ENCODE results near the gene SDK2. TPM values are rescaled to one million over a fixed set of nuclear protein-coding genes. Genes with fewer than 3 reads are reported as not detected.

SDK2 gene
- polyA plus RNA-seq, 1 of the 3 experiments (the other 2 are of a cell fraction): 0.02 TPM

DNA sequence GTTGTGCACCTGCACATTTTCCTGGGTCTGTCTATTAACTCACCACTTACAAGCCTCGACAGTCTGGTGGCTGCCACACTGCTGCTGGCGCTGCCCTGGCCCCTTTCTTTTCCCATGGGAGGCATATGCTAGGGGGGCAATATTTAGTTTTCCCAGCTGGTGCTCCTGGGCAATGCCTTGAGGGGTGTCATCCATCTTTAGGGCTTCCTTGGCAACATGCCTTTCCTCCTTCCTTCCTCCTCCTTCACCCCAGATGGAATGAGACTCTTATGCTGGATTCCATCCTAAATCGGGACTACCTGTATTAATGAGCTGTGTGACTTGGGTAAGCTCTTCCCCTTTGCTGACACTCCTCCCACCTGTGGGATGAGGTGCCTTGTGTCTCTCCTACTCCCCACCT, 267.6 kb downstream of the SDK2 start:
- Histone ChIP-seq H3K9me2 (no peaks in the 10 kb centered on the region), H3K9ac (no peak overlapping the region), H3K27ac (ENCODE audit: low read depth in 2 of 2, low read length in 1 of 2) (no peak overlapping the region), H2AFZ (ENCODE audit: low read depth) (no peak overlapping the region), H3K9me3 (no peaks in the 10 kb centered on the region), H3K4me3 (ENCODE audit: low read depth in 2 of 2, low read length in 1 of 2) (no peak overlapping the region), H3K27me3 (ENCODE audit: insufficient read depth) (0 out of 2 replicates have a peak, but pooled peaks cover 14% of the 10 kb centered on the region), H3K79me2 (ENCODE audit: insufficient read depth) (no peaks in the 10 kb centered on the region), H3K4me1 (ENCODE audit: control insufficient read depth in 1 of 2, insufficient read depth in 2 of 2, low read depth in 1 of 2, low read length in 1 of 2) (no peaks in the 10 kb centered on the region), H4K20me1 (ENCODE audit: insufficient read depth) (no peaks in the 10 kb centered on the region), H3F3A (replicated peaks; ENCODE audit: insufficient read depth) (no peaks in the 10 kb centered on the region), H3K36me3 (replicated peaks in 1 of 2; ENCODE audit: control insufficient read depth in 1 of 2, insufficient read depth in 2 of 2, low read length in 1 of 2) (no peaks in the 10 kb centered on the region), H3K4me2 (no peak overlapping the region)
- WGBS (ENCODE audit: low lambda C conversion rate): 80% methylated on average over 3 of the region's 3 CpGs
- ChIA-PET CTCF (interaction anchor here (0.6 to 20.6 kb wide), 5 partner anchors 11 to 835 kb away, joined by 3 to 691 read pairs (median 3); partner anchors contain the start of gene CPSF4L), POLR2A (no interaction called here)
- no peak for DNase-seq
- TF ChIP-seq, protein P1, sequence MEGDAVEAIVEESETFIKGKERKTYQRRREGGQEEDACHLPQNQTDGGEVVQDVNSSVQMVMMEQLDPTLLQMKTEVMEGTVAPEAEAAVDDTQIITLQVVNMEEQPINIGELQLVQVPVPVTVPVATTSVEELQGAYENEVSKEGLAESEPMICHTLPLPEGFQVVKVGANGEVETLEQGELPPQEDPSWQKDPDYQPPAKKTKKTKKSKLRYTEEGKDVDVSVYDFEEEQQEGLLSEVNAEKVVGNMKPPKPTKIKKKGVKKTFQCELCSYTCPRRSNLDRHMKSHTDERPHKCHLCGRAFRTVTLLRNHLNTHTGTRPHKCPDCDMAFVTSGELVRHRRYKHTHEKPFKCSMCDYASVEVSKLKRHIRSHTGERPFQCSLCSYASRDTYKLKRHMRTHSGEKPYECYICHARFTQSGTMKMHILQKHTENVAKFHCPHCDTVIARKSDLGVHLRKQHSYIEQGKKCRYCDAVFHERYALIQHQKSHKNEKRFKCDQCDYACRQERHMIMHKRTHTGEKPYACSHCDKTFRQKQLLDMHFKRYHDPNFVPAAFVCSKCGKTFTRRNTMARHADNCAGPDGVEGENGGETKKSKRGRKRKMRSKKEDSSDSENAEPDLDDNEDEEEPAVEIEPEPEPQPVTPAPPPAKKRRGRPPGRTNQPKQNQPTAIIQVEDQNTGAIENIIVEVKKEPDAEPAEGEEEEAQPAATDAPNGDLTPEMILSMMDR (IDR thresholded peaks at IDR 0.05): no peak
- TF ChIP-seq ELF1 (IDR thresholded peaks at IDR 0.05) (no peak), RXRA (IDR thresholded peaks at IDR 0.05; ENCODE audit: borderline replicate concordance, low read depth) (no peak), REST (IDR thresholded peaks at IDR 0.05; ENCODE audit: low read depth, low read length) (no peak), SIN3A (IDR thresholded peaks at IDR 0.05; ENCODE audit: borderline replicate concordance, low read depth, low read length) (no peak), IRF3 (IDR thresholded peaks at IDR 0.05; ENCODE audit: low read depth, low read length) (no peak)

DNA sequence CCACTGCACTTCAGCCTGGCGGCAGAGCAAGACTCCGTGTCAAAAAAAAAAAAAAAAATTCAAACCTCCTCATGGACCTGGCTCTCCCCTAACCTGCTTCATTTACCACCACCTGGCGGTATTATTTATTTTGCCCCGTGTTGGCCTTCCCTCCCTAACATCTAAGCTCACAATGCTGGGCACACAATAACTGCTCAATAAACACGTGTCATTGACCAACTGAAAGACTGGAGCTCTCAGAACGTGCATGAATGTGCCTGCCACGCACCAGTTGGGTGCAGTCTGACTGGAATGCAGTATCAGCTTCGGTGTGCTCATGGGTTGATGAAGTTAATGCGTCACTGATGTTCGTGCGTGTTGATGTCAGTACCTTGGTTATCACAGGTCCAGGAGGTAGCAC, 268.1 kb downstream of the SDK2 start:
- no peak overlapping the region for H3K27ac ChIP-seq (ENCODE audit: low read depth in 2 of 2, low read length in 1 of 2)
- H3F3A ChIP-seq (replicated peaks; ENCODE audit: insufficient read depth): no peaks in the 10 kb centered on the region
- no peaks in the 10 kb centered on the region for H4K20me1 ChIP-seq (ENCODE audit: insufficient read depth)
- H3K79me2 ChIP-seq (ENCODE audit: insufficient read depth): no peaks in the 10 kb centered on the region
- TF ChIP-seq POLR2AphosphoS5 (IDR thresholded peaks at IDR 0.05; ENCODE audit: low read depth, low read length): no peak
- TF ChIP-seq NRF1 (IDR thresholded peaks at IDR 0.05; ENCODE audit: low read depth, low read length): no peak
- TF ChIP-seq MEF2A (IDR thresholded peaks at IDR 0.05; ENCODE audit: borderline replicate concordance, low read depth): no peak
- TF ChIP-seq MAX (IDR thresholded peaks at IDR 0.05; ENCODE audit: low read depth): no peak
- TF ChIP-seq TEAD4 (IDR thresholded peaks at IDR 0.05; ENCODE audit: borderline replicate concordance, insufficient read depth): no peak
- no peak for TF ChIP-seq RXRA (IDR thresholded peaks at IDR 0.05; ENCODE audit: borderline replicate concordance, low read depth)
- no peak for TF ChIP-seq SMC3 (IDR thresholded peaks at IDR 0.05; ENCODE audit: low read depth, low read length)
- no peak for TF ChIP-seq CHD2 (IDR thresholded peaks at IDR 0.05; ENCODE audit: low read length, partially characterized antibody)
- 80% methylated on average over 11 of the region's 11 CpGs for WGBS (ENCODE audit: low lambda C conversion rate)
- H3K9ac ChIP-seq: no peak overlapping the region
- no peaks in the 10 kb centered on the region for H3K9me2 ChIP-seq
- no peak for DNase-seq
- no peaks in the 10 kb centered on the region for H3K36me3 ChIP-seq (replicated peaks in 1 of 2; ENCODE audit: control insufficient read depth in 1 of 2, insufficient read depth in 2 of 2, low read length in 1 of 2)
- no peaks in the 10 kb centered on the region for H3K9me3 ChIP-seq
- H2AFZ ChIP-seq (ENCODE audit: low read depth): no peak overlapping the region
- H3K27me3 ChIP-seq (ENCODE audit: insufficient read depth): 0 out of 2 replicates have a peak, but pooled peaks cover 14% of the 10 kb centered on the region
- no peak overlapping the region for H3K4me2 ChIP-seq
- H3K4me3 ChIP-seq (ENCODE audit: low read depth in 2 of 2, low read length in 1 of 2): no peak overlapping the region
- POLR2A ChIA-PET: no interaction called here
- H3K4me1 ChIP-seq (ENCODE audit: control insufficient read depth in 1 of 2, insufficient read depth in 2 of 2, low read depth in 1 of 2, low read length in 1 of 2): peaks cover 0 to 3% of the 10 kb centered on the region in 2 experiments; a peak in 1 of 4 replicates
- CTCF ChIA-PET: interaction anchor here (0.6 to 20.6 kb wide), 3 partner anchors 12 to 427 kb away, joined by 3 to 691 read pairs (median 3); partner anchors contain the start of gene CPSF4L
